Measurements from ENCODE around the gene NECAB3.

GRCh38 chr20:33657704-33658095, 16.5 kb downstream of the NECAB3 start:
- TF ChIP-seq REST (IDR thresholded peaks at IDR 0.05; ENCODE audit: low read depth, low read length) (no peak), CTCF (IDR thresholded peaks at IDR 0.05) (no peak), ELF1 (IDR thresholded peaks at IDR 0.05) (no peak)
